Tibial nerve (tissue), 4 donors: ENCODE data around the gene AHCYL2. TPM values are rescaled to one million over a fixed set of nuclear protein-coding genes. Genes with fewer than 3 reads are reported as not detected.

Source experiments
- DNase-seq, 2 donors: peaks; one replicate each; pipeline ENCODE4 v3.0.0-alpha.2; 2019; ENCODE audit warnings: low spot score in 2 of 2
- H3K27ac ChIP-seq, 4 donors: fragments of 200-600 bp; sonication (generic) in 3 of 4; one replicate each; pipeline ENCODE4 v1.5.1; 2017 to 2019; ENCODE audit warnings: mild to moderate bottlenecking in 1 of 4
- H3K27me3 ChIP-seq, 2 donors: fragments of 200-600 bp; sonication (generic) in 1 of 2; one replicate each; pipeline versions ENCODE4 v1.5.1 to v1.6.0; 2017 to 2019
- H3K36me3 ChIP-seq, 3 donors: fragments of 200-600 bp; sonication (generic); one replicate each; pipeline ENCODE4 v1.5.1; 2018 to 2019
- H3K4me1 ChIP-seq, 4 donors: fragments of 200-600 bp; sonication (generic) in 3 of 4; one replicate each; pipeline ENCODE4 v1.5.1; 2017 to 2019
- H3K4me3 ChIP-seq, 4 donors: fragments of 200-600 bp; sonication (generic) in 3 of 4; one replicate each; pipeline ENCODE4 v1.5.1; 2017 to 2019; ENCODE audit warnings: mild to moderate bottlenecking in 1 of 4, moderate library complexity in 1 of 4
- H3K9me3 ChIP-seq, 4 donors: fragments of 200-600 bp; sonication (generic) in 3 of 4; one replicate each; pipeline ENCODE4 v1.5.1; 2017 to 2019
- EP300 ChIP-seq, 2 donors: sonication (generic); formaldehyde crosslinking; IDR thresholded peaks; one replicate each; pipeline ENCODE4 v1.6.1; 2017; ENCODE audit warnings: antibody characterized with exemption in 2 of 2, mild to moderate bottlenecking in 1 of 2
- POLR2A ChIP-seq, 2 donors: fragments of 450-650 bp; IDR thresholded peaks; one replicate each; pipeline ENCODE4 v1.6.1; 2017; ENCODE audit warnings: antibody characterized with exemption in 2 of 2, mild to moderate bottlenecking in 2 of 2, moderate library complexity in 2 of 2
- WGBS, 2 donors: methylation state at CpG; one replicate each; pipeline ENCODE4 v1.1.5; 2018; 5-methylcytosine and 5-hydroxymethylcytosine counted together
- total RNA-seq, 4 donors: library from RNA; depleted of rRNA; stranded (reverse); fragments of >200 nt; gene quantifications; one replicate each; pipeline ENCODE4 v1.1.0, GENCODE V29; 2016
- TF ChIP-seq, protein P1 (sequence below), 5 experiments: fragments of 200-600 bp in 3 of 5; fragments of 450-650 bp in 2 of 5; sonication (generic) in 3 of 5; IDR thresholded peaks; one replicate each; pipeline ENCODE4 v1.5.1; 2016 to 2019; ENCODE audit warnings: antibody characterized with exemption in 5 of 5, mild to moderate bottlenecking in 3 of 5, moderate library complexity in 2 of 5

AHCYL2 gene
- total RNA-seq, 4 donors from 2014 or later, result 21.6 to 42.9 (median 30.9) TPM

DNA sequence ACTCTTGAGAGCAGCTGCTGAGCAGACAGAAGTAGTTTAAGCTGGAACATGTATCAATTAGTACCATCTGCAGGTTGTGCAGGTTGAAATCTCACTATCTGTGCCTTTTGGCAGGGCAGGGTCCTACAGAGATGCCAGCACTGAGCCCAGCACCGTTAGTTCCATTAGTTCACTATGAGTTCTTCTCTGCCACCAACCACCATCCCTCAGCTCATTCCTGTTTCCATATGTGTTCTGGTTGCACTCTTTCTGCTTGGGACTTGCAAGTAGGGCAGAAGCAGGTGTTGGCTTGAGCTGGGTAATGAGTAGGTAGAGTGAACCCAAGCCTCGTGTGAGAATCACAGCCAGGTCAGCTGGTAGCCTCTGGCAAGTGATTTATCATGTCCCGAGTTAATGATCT is 33.6 kb upstream of the AHCYL2 start:
- Histone ChIP-seq H3K27me3 (peaks cover 0 to 5% of the 10 kb centered on the region in 2 donors), H3K4me3 (no peak overlapping the region), H3K36me3 (no peaks in the 10 kb centered on the region), H3K27ac (no peak overlapping the region), H3K9me3 (no peaks in the 10 kb centered on the region), H3K4me1 (peaks cover 0 to 21% (median 0%) of the 10 kb centered on the region in 4 donors)
- WGBS, 2 donors, result 71 to 86% methylated on average over 3 of the region's 3 CpGs
- no peak for TF ChIP-seq POLR2A (IDR thresholded peaks at IDR 0.05)
- no peak for TF ChIP-seq EP300 (IDR thresholded peaks at IDR 0.05)
- TF ChIP-seq, protein P1, sequence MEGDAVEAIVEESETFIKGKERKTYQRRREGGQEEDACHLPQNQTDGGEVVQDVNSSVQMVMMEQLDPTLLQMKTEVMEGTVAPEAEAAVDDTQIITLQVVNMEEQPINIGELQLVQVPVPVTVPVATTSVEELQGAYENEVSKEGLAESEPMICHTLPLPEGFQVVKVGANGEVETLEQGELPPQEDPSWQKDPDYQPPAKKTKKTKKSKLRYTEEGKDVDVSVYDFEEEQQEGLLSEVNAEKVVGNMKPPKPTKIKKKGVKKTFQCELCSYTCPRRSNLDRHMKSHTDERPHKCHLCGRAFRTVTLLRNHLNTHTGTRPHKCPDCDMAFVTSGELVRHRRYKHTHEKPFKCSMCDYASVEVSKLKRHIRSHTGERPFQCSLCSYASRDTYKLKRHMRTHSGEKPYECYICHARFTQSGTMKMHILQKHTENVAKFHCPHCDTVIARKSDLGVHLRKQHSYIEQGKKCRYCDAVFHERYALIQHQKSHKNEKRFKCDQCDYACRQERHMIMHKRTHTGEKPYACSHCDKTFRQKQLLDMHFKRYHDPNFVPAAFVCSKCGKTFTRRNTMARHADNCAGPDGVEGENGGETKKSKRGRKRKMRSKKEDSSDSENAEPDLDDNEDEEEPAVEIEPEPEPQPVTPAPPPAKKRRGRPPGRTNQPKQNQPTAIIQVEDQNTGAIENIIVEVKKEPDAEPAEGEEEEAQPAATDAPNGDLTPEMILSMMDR (IDR thresholded peaks at IDR 0.05), result no peak
- DNase-seq, result no peak

DNA sequence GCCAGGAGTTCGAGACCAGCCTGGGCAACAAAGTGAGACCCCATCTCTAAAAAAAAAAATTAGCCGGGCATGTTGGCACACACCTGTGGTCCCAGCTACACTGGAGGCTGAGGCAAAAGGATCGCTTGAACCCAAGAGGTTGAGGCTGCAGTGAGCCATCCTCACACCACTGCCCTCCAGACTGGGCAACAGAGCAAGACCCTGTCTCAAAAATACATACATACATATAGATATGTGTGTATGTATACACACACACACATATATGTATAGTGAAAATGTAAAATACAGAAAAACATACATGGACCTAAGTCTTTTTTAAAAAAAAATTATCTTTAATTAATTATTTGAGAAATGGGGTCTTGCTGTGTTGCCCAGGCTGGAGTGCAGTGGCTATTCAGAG is 30.9 kb upstream of the AHCYL2 start:
- 93 to 100% methylated on average over 3 of the region's 3 CpGs for WGBS, 2 donors
- Histone ChIP-seq H3K36me3 (no peaks in the 10 kb centered on the region), H3K27me3 (peaks cover 0 to 5% of the 10 kb centered on the region in 2 donors), H3K9me3 (no peaks in the 10 kb centered on the region), H3K4me1 (peaks cover 0 to 21% (median 0%) of the 10 kb centered on the region in 4 donors), H3K27ac (no peak overlapping the region), H3K4me3 (no peak overlapping the region)
- DNase-seq, result no peak
- TF ChIP-seq EP300 (IDR thresholded peaks at IDR 0.05) (no peak), POLR2A (IDR thresholded peaks at IDR 0.05) (no peak)

DNA sequence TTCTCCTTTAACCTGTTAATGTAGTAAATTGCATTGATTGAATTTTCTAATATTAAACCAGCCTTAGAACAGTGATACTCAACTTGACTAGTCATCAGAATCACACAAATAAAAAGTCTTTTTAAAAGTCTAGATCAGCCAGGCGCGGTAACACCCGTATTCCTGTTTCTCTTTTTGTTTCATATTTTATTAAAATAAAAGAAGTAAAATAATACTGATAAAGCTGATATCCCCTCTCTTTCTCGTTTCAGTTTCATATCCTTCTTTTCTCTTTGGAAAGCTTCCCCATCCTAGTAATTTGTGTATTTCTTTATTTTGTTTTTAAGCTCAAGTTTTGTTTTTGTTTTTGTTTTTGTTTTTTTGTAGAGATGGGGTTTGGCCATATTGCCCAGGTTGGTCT is 27.1 kb upstream of the AHCYL2 start:
- no peak for DNase-seq
- WGBS, 2 donors, result 79 to 85% methylated on average over 4 of the region's 4 CpGs
- Histone ChIP-seq H3K27ac (no peak overlapping the region), H3K27me3 (no peaks in the 10 kb centered on the region), H3K4me3 (no peak overlapping the region), H3K4me1 (no peaks in the 10 kb centered on the region), H3K9me3 (no peaks in the 10 kb centered on the region), H3K36me3 (no peaks in the 10 kb centered on the region)
- TF ChIP-seq POLR2A (IDR thresholded peaks at IDR 0.05) (no peak), EP300 (IDR thresholded peaks at IDR 0.05) (no peak)
- TF ChIP-seq, protein P1 (IDR thresholded peaks at IDR 0.05), result no peak

DNA sequence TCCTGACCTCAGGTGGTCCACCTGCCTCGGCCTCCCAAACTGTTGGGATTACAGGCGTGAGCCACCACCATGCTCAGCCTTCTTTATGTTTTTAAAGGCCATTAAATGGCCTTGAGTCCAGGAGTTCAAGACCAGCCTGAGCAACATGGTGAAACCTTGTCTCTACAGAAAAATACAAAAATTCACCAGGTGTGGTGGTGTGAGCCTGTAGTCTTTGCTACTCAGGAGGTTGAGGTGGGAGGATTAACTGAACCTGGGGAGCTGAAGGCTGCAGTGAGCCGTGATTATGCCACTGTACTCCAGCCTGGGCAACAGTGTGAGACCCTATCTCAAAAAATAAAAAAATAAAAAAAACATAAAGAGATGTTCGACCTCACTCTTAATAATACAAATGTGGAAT is 25.4 kb upstream of the AHCYL2 start:
- no peaks in the 10 kb centered on the region for H3K4me1 ChIP-seq
- 96 to 97% methylated on average over 4 of the region's 4 CpGs for WGBS, 2 donors
- no peak for TF ChIP-seq POLR2A (IDR thresholded peaks at IDR 0.05)

DNA sequence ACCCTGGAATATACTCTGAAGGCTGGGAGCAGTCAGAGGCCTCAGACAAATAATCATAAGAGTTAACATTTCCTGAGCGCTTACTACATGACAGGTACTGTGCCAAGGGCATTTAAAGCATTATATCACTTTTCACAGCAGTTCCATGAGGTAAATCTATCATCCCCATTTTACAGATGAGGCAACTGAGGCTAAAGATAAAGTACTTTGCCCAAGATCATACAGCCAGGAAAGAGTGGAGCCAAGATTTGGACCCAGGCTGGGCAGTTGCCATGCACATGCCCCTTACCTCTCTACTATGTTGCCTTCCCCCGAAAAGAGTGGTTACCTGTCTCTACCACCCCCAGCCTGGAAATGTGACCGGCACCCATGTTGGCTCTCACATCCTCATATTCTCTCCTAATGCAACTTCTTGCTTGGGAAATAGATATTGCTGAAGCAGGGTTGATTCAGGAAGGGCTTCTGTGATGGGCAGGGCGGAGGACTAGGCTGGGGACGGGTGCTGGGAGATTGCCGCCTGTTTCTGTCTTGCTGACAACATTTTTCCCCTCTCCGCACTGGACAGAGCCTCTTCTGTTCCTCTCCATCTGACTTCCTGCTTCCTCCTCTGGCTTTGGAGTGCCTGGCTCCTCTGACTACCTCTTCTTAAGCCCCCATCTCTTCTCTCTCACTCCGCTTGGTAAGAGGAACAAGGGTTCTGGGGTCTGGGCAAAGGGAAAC is 22.6 kb upstream of the AHCYL2 start:
- TF ChIP-seq POLR2A (IDR thresholded peaks at IDR 0.05), result no peak
- TF ChIP-seq, protein P1 (IDR thresholded peaks at IDR 0.05), result no peak
- no peak for TF ChIP-seq EP300 (IDR thresholded peaks at IDR 0.05)
- no peak overlapping the region for H3K4me3 ChIP-seq
- no peaks in the 10 kb centered on the region for H3K27me3 ChIP-seq
- WGBS, 2 donors, result 64% methylated on average over 8 of the region's 8 CpGs
- H3K4me1 ChIP-seq, result no peaks in the 10 kb centered on the region
- no peaks in the 10 kb centered on the region for H3K9me3 ChIP-seq
- no peak for DNase-seq
- H3K27ac ChIP-seq, result no peak overlapping the region
- peaks cover 0 to 23% (median 0%) of the 10 kb centered on the region in 3 donors for H3K36me3 ChIP-seq

More for the DNA sequence above, 25.4 kb upstream of the AHCYL2 start:
- Histone ChIP-seq H3K27me3 (no peaks in the 10 kb centered on the region), H3K9me3 (no peaks in the 10 kb centered on the region), H3K36me3 (no peaks in the 10 kb centered on the region), H3K27ac (no peak overlapping the region), H3K4me3 (no peak overlapping the region)
- DNase-seq, result no peak

DNA sequence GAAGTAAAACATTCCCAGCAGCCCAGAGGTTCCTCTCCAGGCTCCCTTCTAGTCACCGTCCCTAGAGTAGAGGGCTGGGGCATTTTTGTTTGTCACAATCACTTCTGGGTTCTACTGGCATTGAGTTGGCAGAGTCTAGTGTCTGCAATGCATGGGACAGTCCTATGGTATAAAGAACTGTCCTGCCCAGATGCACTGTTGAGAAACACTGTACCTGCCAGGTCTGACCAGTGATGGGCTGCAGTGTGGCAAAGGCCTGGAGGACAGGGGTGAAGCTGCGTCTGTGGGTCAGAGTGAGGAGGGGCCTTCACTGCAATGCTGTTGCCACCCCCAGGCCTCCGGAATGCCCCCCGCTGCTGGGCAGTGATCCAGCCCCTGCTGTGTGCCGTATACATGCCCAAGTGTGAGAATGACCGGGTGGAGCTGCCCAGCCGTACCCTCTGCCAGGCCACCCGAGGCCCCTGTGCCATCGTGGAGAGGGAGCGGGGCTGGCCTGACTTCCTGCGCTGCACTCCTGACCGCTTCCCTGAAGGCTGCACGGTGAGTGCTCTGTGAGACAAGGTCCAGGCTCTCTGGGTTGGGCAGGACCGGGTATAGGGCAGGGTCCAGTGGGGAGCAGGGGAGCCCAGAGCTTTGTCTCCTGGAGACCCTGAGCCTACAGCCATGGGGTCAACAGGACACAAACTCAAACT is 21.6 kb upstream of the AHCYL2 start:
- Histone ChIP-seq H3K4me3 (no peak overlapping the region), H3K27ac (no peak overlapping the region), H3K27me3 (no peaks in the 10 kb centered on the region), H3K4me1 (peaks cover 0 to 2% (median 0%) of the 10 kb centered on the region in 4 donors), H3K36me3 (peaks cover 0 to 23% (median 0%) of the 10 kb centered on the region in 3 donors), H3K9me3 (no peaks in the 10 kb centered on the region)
- TF ChIP-seq EP300 (IDR thresholded peaks at IDR 0.05), result no peak
- TF ChIP-seq, protein P1 (IDR thresholded peaks at IDR 0.05), result no peak
- TF ChIP-seq POLR2A (IDR thresholded peaks at IDR 0.05), result no peak
- no peak for DNase-seq
- WGBS, 2 donors, result 66 to 76% methylated on average over 7 to 11 of the region's 14 CpGs
